OCI-M2 (cell line): ENCODE measurements around the gene ANKRD34C.
"Not testable (repeated sequence)": the region's sequence is repeated elsewhere in the genome, so short reads cannot be mapped to it uniquely, and the experiment has no call there.

ENCODE experiments used
- DNase-seq: peaks from one replicate; lab custom pipeline; 2025; ENCODE audit not compliant: unreplicated experiment; lab: John Stamatoyannopoulos, UW

Gene ANKRD34C

GRCh38 chr15:79310985-79311900 is 28.7 kb downstream of the ANKRD34C start, which contains the start of gene TMED3:
TMED3 (plus strand) TSS chr15:79311112; CDS start chr15:79311250, 138 bp downstream.
- peak; percentile 19 for DNase-seq

GRCh38 chr15:79311901-79312553 is 29.5 kb downstream of the ANKRD34C start:
- DNase-seq: no peak

- no peak for DNase-seq
Measured at GRCh38 chr15:79314186-79314585, 31.7 kb downstream of the ANKRD34C start.

GRCh38 chr15:79314811-79315210 is 32.3 kb downstream of the ANKRD34C start:
- DNase-seq: no peak

- DNase-seq: no peak
Measured at GRCh38 chr15:79315623-79316328, 33.3 kb downstream of the ANKRD34C start.

- no peak for DNase-seq
Measured at GRCh38 chr15:79316864-79317263, 34.3 kb downstream of the ANKRD34C start.

GRCh38 chr15:79319973-79320372 is 37.5 kb downstream of the ANKRD34C start:
- DNase-seq: not testable (repeated sequence)

GRCh38 chr15:79321876-79322275 is 39.4 kb downstream of the ANKRD34C start:
- DNase-seq: no peak

- no peak for DNase-seq
Measured at GRCh38 chr15:79322306-79322705, 39.8 kb downstream of the ANKRD34C start.

GRCh38 chr15:79322945-79323344 is 40.4 kb downstream of the ANKRD34C start:
- no peak for DNase-seq

GRCh38 chr15:79329171-79329611 is 46.7 kb downstream of the ANKRD34C start:
- DNase-seq: no peak
